ENCODE measurements around the gene GARIN6. TPM values are rescaled to one million over a fixed set of nuclear protein-coding genes. Genes with fewer than 3 reads are reported as not detected.

Gene GARIN6
- total RNA-seq, 1 donor from 2014 or later = not detected

DNA sequence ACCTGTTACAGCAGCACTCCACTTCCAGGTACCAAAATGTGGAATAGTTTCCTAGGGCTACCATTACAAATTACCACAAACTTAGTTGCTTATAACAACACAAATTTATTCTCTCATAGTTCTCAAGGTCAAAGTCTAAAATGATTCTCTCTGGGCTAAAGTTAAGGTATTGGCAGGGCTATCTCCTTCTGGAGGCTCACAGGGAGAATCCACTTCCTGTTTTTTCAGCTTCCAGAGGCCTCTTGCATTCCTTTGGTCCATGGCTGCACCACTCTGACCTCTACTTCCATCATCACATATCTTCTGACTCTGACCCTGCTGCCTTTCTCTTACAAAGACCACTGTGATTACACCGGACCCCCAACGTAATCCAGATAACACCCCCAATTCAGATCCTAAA lies 2.9 kb upstream of the GARIN6 start:
- Histone ChIP-seq H3K4me1 (no peaks in the 10 kb centered on the region), H3K4me3 (no peak overlapping the region), H3K27me3 (no peaks in the 10 kb centered on the region), H3K27ac (no peak overlapping the region), H3K9me3 (no peaks in the 10 kb centered on the region), H3K36me3 (no peaks in the 10 kb centered on the region)
- intact Hi-C loops (cut with DNase I) = no loop called here
- TF ChIP-seq POLR2AphosphoS5 (IDR thresholded peaks at IDR 0.05; ENCODE audit: insufficient read depth in 1 of 2, low read depth in 1 of 2) = no peak
- TF ChIP-seq, protein P1, sequence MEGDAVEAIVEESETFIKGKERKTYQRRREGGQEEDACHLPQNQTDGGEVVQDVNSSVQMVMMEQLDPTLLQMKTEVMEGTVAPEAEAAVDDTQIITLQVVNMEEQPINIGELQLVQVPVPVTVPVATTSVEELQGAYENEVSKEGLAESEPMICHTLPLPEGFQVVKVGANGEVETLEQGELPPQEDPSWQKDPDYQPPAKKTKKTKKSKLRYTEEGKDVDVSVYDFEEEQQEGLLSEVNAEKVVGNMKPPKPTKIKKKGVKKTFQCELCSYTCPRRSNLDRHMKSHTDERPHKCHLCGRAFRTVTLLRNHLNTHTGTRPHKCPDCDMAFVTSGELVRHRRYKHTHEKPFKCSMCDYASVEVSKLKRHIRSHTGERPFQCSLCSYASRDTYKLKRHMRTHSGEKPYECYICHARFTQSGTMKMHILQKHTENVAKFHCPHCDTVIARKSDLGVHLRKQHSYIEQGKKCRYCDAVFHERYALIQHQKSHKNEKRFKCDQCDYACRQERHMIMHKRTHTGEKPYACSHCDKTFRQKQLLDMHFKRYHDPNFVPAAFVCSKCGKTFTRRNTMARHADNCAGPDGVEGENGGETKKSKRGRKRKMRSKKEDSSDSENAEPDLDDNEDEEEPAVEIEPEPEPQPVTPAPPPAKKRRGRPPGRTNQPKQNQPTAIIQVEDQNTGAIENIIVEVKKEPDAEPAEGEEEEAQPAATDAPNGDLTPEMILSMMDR (IDR thresholded peaks at IDR 0.05) = no peak
- TF ChIP-seq POLR2A (IDR thresholded peaks at IDR 0.05) = no peak
- DNase-seq (ENCODE audit: extremely low spot score in 2 of 2) = no peak

GRCh38 chr12:99648183-99648582 lies 630 bp downstream of the GARIN6 start:
- Histone ChIP-seq H3K9me3 (no peaks in the 10 kb centered on the region), H3K27ac (no peak overlapping the region), H3K27me3 (no peaks in the 10 kb centered on the region), H3K4me1 (no peaks in the 10 kb centered on the region), H3K36me3 (no peaks in the 10 kb centered on the region), H3K4me3 (no peak overlapping the region)
- intact Hi-C loops (cut with DNase I) = no loop called here
- TF ChIP-seq POLR2A (IDR thresholded peaks at IDR 0.05) = no peak
- TF ChIP-seq, protein P1 (IDR thresholded peaks at IDR 0.05) = no peak
- no peak for TF ChIP-seq POLR2AphosphoS5 (IDR thresholded peaks at IDR 0.05; ENCODE audit: insufficient read depth in 1 of 2, low read depth in 1 of 2)
- DNase-seq (ENCODE audit: extremely low spot score in 2 of 2) = no peak

DNA sequence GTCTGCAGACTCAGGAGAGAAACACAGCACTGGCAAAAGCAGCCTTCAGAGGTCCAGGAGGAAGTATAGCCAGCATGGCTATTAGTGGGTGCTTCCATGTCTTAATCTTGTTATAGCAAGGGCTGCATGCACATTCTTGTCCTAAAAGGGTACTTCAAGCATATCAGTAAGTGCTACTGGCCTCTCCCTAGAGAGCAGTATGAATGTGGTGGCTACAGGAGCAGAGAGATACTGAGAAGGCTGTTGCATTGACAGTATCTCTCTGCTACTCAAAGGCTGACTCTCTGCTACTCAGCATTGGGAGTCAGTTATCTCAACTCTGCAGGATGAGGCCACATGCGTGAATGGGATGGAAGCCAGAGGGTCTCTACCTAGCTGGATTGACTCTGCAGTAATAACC lies 2.0 kb downstream of the GARIN6 start:
- no peaks in the 10 kb centered on the region for H3K36me3 ChIP-seq
- no peak overlapping the region for H3K4me3 ChIP-seq
- no peaks in the 10 kb centered on the region for H3K27me3 ChIP-seq
- DNase-seq (ENCODE audit: extremely low spot score in 2 of 2) = no peak
- TF ChIP-seq POLR2A (IDR thresholded peaks at IDR 0.05) = no peak
- H3K27ac ChIP-seq = no peak overlapping the region
- no peaks in the 10 kb centered on the region for H3K4me1 ChIP-seq
- intact Hi-C loops (cut with DNase I) = no loop called here
- no peaks in the 10 kb centered on the region for H3K9me3 ChIP-seq

DNA sequence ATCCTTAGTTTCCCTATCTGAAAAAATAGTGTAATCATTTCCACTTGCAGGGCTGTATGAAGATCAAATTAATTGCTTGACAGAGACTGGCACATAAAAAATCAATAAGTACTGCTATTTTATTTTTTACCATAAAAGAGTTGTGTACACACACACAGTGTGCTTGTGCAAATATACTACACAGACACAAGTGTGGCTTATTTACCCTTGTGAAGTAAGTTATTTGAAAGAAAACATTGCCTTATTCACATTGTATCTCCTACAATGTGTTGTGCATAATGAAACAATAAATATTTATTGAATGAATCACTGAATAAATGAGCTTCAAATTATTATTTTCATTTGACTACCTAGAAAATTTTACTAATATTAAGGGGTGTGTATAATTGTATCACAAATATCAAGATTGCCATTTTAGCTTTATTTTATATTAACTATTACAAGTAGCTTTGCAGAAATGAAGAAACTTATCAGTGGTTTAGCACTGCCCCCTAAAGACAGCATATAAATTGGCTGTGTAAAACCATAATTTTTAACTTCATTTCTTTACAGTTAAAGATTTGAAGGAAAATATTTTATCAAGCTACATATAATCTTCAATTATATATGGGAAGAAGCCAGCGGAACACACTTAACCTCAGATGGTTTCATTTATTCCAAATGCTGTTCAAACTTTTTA lies 11.3 kb downstream of the GARIN6 start:
- TF ChIP-seq POLR2A (IDR thresholded peaks at IDR 0.05) (no peak), POLR2AphosphoS5 (IDR thresholded peaks at IDR 0.05; ENCODE audit: insufficient read depth in 1 of 2, low read depth in 1 of 2) (no peak)
- TF ChIP-seq, protein P1 (IDR thresholded peaks at IDR 0.05) = no peak
- no peak overlapping the region for H3K4me3 ChIP-seq
- no peak overlapping the region for H3K27ac ChIP-seq
- no peaks in the 10 kb centered on the region for H3K4me1 ChIP-seq
- no peaks in the 10 kb centered on the region for H3K36me3 ChIP-seq
- no peak for DNase-seq (ENCODE audit: extremely low spot score in 2 of 2)
- intact Hi-C loops (cut with DNase I) = no loop called here
- H3K9me3 ChIP-seq = no peaks in the 10 kb centered on the region
- no peaks in the 10 kb centered on the region for H3K27me3 ChIP-seq

GRCh38 chr12:99670635-99671034 lies 23.1 kb downstream of the GARIN6 start:
- TF ChIP-seq POLR2A (IDR thresholded peaks at IDR 0.05) (no peak), POLR2AphosphoS5 (IDR thresholded peaks at IDR 0.05; ENCODE audit: insufficient read depth in 1 of 2, low read depth in 1 of 2) (no peak)
- TF ChIP-seq, protein P1 (IDR thresholded peaks at IDR 0.05) = no peak
- H3K27ac ChIP-seq = no peak overlapping the region
- no peaks in the 10 kb centered on the region for H3K27me3 ChIP-seq
- no peaks in the 10 kb centered on the region for H3K9me3 ChIP-seq
- no peak overlapping the region for H3K4me3 ChIP-seq
- H3K4me1 ChIP-seq = no peaks in the 10 kb centered on the region
- no peak for DNase-seq (ENCODE audit: extremely low spot score in 2 of 2)
- no peaks in the 10 kb centered on the region for H3K36me3 ChIP-seq
- intact Hi-C loops (cut with DNase I) = no loop called here

Data from vagina (tissue), 2 donors.